H1 (cell line): ENCODE data around the gene RBM20.

Source experiments
- CTCF ChIP-seq, 3 experiments: IDR thresholded peaks; 1 replicate in 2 of 3; 2 replicates in 1 of 3; pipeline versions ENCODE4 v1.5.1 to v1.6.1; 2011; ENCODE audit warnings: low read length in 3 of 3, mild to moderate bottlenecking in 3 of 3, inconsistent platforms in 2 of 3, low read depth in 1 of 3, moderate library complexity in 1 of 3; ENCODE audit not compliant: insufficient read depth in 1 of 3; ENCODE audit errors: control extremely low read depth in 1 of 3
- EP300 ChIP-seq, 2 experiments: IDR thresholded peaks; 1 replicate in 1 of 2; 2 replicates in 1 of 2; pipeline ENCODE4 v1.6.1; 2011 to 2012; ENCODE audit warnings: low read depth in 2 of 2, low read length in 2 of 2, mild to moderate bottlenecking in 2 of 2, borderline replicate concordance in 1 of 2, inconsistent platforms in 1 of 2, moderate library complexity in 1 of 2
- POLR2A ChIP-seq, 2 experiments: IDR thresholded peaks; 1 replicate in 1 of 2; 2 replicates in 1 of 2; pipeline ENCODE4 v1.6.1; 2011; ENCODE audit warnings: low read depth in 2 of 2, low read length in 2 of 2, mild to moderate bottlenecking in 2 of 2; ENCODE audit errors: control extremely low read depth in 1 of 2
- RBBP5 ChIP-seq: IDR thresholded peaks from 2 replicates; pipeline ENCODE4 v1.7.1; 2012; ENCODE audit warnings: low read depth, mild to moderate bottlenecking, inconsistent platforms, low read length, moderate library complexity, borderline replicate concordance
- SUZ12 ChIP-seq: fragments of 200-600 bp; sonication (generic); IDR thresholded peaks from 2 replicates; pipeline ENCODE4 v1.6.1; 2012; ENCODE audit warnings: mild to moderate bottlenecking, inconsistent platforms, low read length, moderate library complexity, mixed read lengths

DNA sequence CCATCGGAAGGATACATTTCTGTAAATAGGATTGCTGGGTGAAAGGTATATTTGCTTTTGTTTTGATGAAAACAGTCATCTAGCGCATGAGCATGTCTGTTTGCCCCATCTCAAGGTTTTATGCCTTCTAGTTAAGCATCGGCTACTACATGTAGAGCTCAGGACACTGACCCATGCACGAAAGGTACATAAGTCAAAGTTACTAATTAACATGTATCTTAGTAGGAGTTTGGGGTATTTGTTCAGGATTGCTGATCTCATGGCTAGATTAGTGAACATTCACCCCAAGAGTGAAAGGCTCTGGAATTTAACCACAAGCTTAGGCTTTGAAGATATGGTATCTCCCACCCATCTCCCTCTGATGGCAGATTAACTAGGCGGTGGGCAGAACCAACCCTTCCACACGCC, 91.5 kb downstream of the RBM20 start:
- TF ChIP-seq RBBP5 (no peak), POLR2A (IDR thresholded peaks at IDR 0.05; ENCODE audit: control extremely low read depth in 1 of 2, low read depth in 2 of 2, low read length in 2 of 2) (no peak), CTCF (IDR thresholded peaks at IDR 0.05; ENCODE audit: control extremely low read depth in 1 of 3, insufficient read depth in 1 of 3, low read depth in 1 of 3, low read length in 3 of 3) (no peak), SUZ12 (no peak), EP300 (IDR thresholded peaks at IDR 0.05; ENCODE audit: borderline replicate concordance in 1 of 2, low read depth in 2 of 2, low read length in 2 of 2) (no peak)
